ENCODE results near the gene AP2A2. TPM values are rescaled to one million over a fixed set of nuclear protein-coding genes. Genes with fewer than 3 reads are reported as not detected.

AP2A2 gene
- total RNA-seq, 2 experiments from 2014 or later, result 24.9 to 43.0 TPM

DNA sequence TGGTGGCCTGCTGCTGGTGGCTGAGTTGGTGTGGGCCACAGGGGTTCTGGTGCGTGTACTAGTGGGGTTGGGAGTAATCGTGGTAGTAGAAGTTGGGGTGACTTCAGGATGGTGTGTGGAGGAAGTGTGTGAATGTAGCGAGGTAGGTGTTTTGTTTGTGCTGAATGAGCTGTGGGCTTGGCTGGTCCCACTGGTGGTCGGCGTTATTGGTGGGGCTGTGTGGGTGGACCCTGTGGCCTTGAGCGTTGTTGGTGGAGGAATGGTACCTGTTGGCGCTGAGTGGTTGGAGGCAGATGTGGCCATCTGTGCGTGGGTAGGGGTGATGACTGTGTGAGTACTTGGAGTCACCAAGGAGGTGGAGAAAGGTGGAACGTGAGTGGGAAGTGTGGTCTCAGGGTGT, 92.4 kb downstream of the AP2A2 start:
- intact Hi-C loops (cut with micrococcal nuclease; ENCODE audit: unreplicated experiment), result no loop called here
- H3K4me1 ChIP-seq (ENCODE audit: insufficient read depth, low read length, poor library complexity, severe bottlenecking), result no peaks in the 10 kb centered on the region
- no TSS peak for BruUV-seq (replicated peaks)
- H3K36me3 ChIP-seq (ENCODE audit: insufficient read depth, low read length), result no peaks in the 10 kb centered on the region
- H3K4me2 ChIP-seq (ENCODE audit: low read length), result no peak overlapping the region
- TF ChIP-seq, protein P1, sequence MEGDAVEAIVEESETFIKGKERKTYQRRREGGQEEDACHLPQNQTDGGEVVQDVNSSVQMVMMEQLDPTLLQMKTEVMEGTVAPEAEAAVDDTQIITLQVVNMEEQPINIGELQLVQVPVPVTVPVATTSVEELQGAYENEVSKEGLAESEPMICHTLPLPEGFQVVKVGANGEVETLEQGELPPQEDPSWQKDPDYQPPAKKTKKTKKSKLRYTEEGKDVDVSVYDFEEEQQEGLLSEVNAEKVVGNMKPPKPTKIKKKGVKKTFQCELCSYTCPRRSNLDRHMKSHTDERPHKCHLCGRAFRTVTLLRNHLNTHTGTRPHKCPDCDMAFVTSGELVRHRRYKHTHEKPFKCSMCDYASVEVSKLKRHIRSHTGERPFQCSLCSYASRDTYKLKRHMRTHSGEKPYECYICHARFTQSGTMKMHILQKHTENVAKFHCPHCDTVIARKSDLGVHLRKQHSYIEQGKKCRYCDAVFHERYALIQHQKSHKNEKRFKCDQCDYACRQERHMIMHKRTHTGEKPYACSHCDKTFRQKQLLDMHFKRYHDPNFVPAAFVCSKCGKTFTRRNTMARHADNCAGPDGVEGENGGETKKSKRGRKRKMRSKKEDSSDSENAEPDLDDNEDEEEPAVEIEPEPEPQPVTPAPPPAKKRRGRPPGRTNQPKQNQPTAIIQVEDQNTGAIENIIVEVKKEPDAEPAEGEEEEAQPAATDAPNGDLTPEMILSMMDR (conservative IDR thresholded peaks at IDR 0.05; ENCODE audit: low read length), result no peak
- no peak for TF ChIP-seq EZH2phosphoT487 (IDR thresholded peaks at IDR 0.05; ENCODE audit: borderline replicate concordance, low read depth, low read length)
- no peak for DNase-seq (ENCODE audit: low spot score)
- ChIA-PET CTCF (ENCODE audit: unreplicated experiment) (no interaction called here), POLR2A (no interaction called here)
- H2AFZ ChIP-seq (ENCODE audit: low read length), result no peak overlapping the region
- H3K9me2 ChIP-seq (ENCODE audit: insufficient read depth, low read length), result no peaks in the 10 kb centered on the region
- no peaks in the 10 kb centered on the region for H4K20me1 ChIP-seq (ENCODE audit: insufficient read depth, low read length)
- no peaks in the 10 kb centered on the region for H3K9me3 ChIP-seq (ENCODE audit: low read length)
- no peak overlapping the region for H3K4me3 ChIP-seq (ENCODE audit: low read depth, low read length, poor library complexity, severe bottlenecking)
- H3K27ac ChIP-seq (ENCODE audit: low read depth, low read length, poor library complexity, severe bottlenecking), result no peak overlapping the region
- no peaks in the 10 kb centered on the region for H3K79me2 ChIP-seq (ENCODE audit: insufficient read depth, low read depth, low read length)

DNA sequence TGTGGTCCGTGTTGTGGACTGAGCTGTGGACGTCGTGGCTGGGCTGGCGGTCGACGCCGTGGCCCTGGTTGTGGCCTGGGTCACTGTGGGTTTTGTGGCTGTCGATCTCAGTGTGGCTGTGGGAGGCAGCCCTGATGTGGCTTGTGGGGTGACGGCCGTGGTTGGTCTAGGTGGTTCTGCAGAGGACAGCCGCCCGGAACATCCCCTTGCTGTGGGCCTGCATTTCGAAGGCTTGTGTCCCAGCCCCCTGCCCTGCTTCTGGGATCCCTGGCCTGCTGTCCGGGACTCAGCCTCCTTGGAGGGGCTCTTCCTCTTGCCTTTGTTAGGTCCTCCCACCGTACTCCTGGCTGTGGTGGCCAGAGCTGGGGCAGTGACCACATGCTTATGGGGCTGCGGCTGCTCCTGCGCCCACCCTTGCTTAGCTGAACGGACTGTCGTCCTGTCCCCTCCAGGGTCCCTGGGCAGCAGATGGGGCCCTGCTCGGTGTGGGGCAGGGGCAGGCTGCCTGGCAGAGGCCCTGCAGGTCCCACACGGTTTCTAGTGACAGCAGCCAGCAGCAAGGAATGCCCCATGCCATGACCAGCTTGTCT, 93.7 kb downstream of the AP2A2 start:
- BruUV-seq (replicated peaks), result no TSS peak
- Histone ChIP-seq H3K36me3 (ENCODE audit: insufficient read depth, low read length) (no peaks in the 10 kb centered on the region), H3K9me3 (ENCODE audit: low read length) (no peaks in the 10 kb centered on the region), H3K4me2 (ENCODE audit: low read length) (no peak overlapping the region), H3K4me1 (ENCODE audit: insufficient read depth, low read length, poor library complexity, severe bottlenecking) (no peaks in the 10 kb centered on the region), H3K79me2 (ENCODE audit: insufficient read depth, low read depth, low read length) (no peaks in the 10 kb centered on the region), H3K9me2 (ENCODE audit: insufficient read depth, low read length) (no peaks in the 10 kb centered on the region), H4K20me1 (ENCODE audit: insufficient read depth, low read length) (no peaks in the 10 kb centered on the region), H3K4me3 (ENCODE audit: low read depth, low read length, poor library complexity, severe bottlenecking) (no peak overlapping the region), H2AFZ (ENCODE audit: low read length) (no peak overlapping the region), H3K27ac (ENCODE audit: low read depth, low read length, poor library complexity, severe bottlenecking) (no peak overlapping the region)
- DNase-seq (ENCODE audit: low spot score), result no peak
- intact Hi-C loops (cut with micrococcal nuclease; ENCODE audit: unreplicated experiment), result no loop called here
- ChIA-PET POLR2A (no interaction called here), CTCF (ENCODE audit: unreplicated experiment) (no interaction called here)
- TF ChIP-seq, protein P1 (conservative IDR thresholded peaks at IDR 0.05; ENCODE audit: low read length), result no peak
- no peak for TF ChIP-seq EZH2phosphoT487 (IDR thresholded peaks at IDR 0.05; ENCODE audit: borderline replicate concordance, low read depth, low read length)

DNA sequence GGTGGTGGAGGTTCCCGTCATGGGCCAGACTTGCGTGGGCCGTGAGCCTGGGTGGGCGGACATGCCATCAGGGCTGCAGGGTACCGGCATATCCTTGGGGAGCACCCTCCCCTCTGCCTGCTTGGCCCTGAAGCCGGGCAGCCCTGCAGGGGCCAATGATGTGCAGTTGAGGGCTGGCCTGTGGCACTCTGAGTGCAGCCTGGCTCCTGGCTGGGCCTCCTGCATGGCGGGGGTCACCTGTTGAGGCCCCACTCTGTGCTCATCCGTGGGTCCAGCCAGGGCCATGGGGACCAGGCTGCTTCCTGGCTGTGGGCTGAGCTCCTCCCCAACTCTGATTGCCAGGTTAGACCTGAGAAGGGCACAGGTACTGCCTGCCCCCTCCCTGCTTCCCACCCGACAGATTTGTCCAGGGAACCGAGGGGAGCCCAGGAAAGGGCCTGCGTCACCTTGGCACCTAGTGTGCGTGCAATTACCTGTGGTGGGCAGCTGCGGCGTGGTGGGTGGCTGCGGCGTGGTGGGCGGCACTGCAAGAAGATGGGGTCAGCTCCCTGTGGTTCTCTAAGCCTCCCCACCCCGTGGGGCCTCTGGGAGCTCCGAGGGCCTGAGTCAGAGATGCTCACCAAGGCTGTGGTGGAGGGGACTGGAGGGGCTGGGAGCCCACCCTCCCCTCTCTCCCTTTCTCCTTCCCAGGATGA, 94.7 kb downstream of the AP2A2 start:
- CTCF ChIA-PET (ENCODE audit: unreplicated experiment), result no interaction called here
- intact Hi-C loops (cut with micrococcal nuclease; ENCODE audit: unreplicated experiment), result no loop called here
- no peak overlapping the region for H3K4me3 ChIP-seq (ENCODE audit: low read depth, low read length, poor library complexity, severe bottlenecking)
- no peaks in the 10 kb centered on the region for H3K36me3 ChIP-seq (ENCODE audit: insufficient read depth, low read length)
- H3K79me2 ChIP-seq (ENCODE audit: insufficient read depth, low read depth, low read length), result no peaks in the 10 kb centered on the region
- no peaks in the 10 kb centered on the region for H3K9me3 ChIP-seq (ENCODE audit: low read length)
- no peaks in the 10 kb centered on the region for H4K20me1 ChIP-seq (ENCODE audit: insufficient read depth, low read length)
- TF ChIP-seq EZH2phosphoT487 (IDR thresholded peaks at IDR 0.05; ENCODE audit: borderline replicate concordance, low read depth, low read length), result no peak
- BruUV-seq (replicated peaks), result no TSS peak
- H3K4me1 ChIP-seq (ENCODE audit: insufficient read depth, low read length, poor library complexity, severe bottlenecking), result no peaks in the 10 kb centered on the region
- H3K27ac ChIP-seq (ENCODE audit: low read depth, low read length, poor library complexity, severe bottlenecking), result no peak overlapping the region
- POLR2A ChIA-PET, result interaction anchor here (0.7 kb wide), 1 partner anchor 12 kb away, joined by 4 read pairs; no protein-coding TSS in a partner anchor
- no peak for DNase-seq (ENCODE audit: low spot score)
- no peak overlapping the region for H2AFZ ChIP-seq (ENCODE audit: low read length)
- H3K9me2 ChIP-seq (ENCODE audit: insufficient read depth, low read length), result no peaks in the 10 kb centered on the region
- no peak overlapping the region for H3K4me2 ChIP-seq (ENCODE audit: low read length)

Data from OCI-LY7 (cell line).